Subcutaneous adipose tissue (tissue), 4 donors: ENCODE measurements around the gene IRF6. TPM values are rescaled to one million over a fixed set of nuclear protein-coding genes. Genes with fewer than 3 reads are reported as not detected.

Source experiments
- CTCF ChIP-seq: fragments of 450-650 bp; IDR thresholded peaks from one replicate; pipeline ENCODE4 v1.5.1; 2016; ENCODE audit warnings: low read depth, mild to moderate bottlenecking, control low read depth, antibody characterized with exemption, moderate library complexity
- total RNA-seq, 4 donors: library from RNA; depleted of rRNA; stranded (reverse); fragments of >200 nt; gene quantifications; one replicate each; pipeline ENCODE4 v1.1.0, GENCODE V29; 2016

The IRF6 gene
- total RNA-seq, 4 donors from 2014 or later = 0.38 to 2.0 (median 1.6) TPM

GRCh38 chr1:209758400-209758799 is 47.5 kb downstream of the IRF6 start:
- TF ChIP-seq CTCF = no peak

GRCh38 chr1:209756615-209757445 is 49.1 kb downstream of the IRF6 start:
- no peak for TF ChIP-seq CTCF

- TF ChIP-seq CTCF = no peak
These were observed 49.9 kb downstream of the IRF6 start, which contains the start of gene TRAF3IP3 for GRCh38 chr1:209755926-209756614. Gene TRAF3IP3 (plus strand): TSS chr1:209756053. CDS start chr1:209760040, 3,987 bp downstream.

GRCh38 chr1:209755256-209755655 is 50.7 kb downstream of the IRF6 start:
- no peak for TF ChIP-seq CTCF

GRCh38 chr1:209752890-209753289 is 53.1 kb downstream of the IRF6 start:
- TF ChIP-seq CTCF = no peak

GRCh38 chr1:209751627-209752231 is 54.2 kb downstream of the IRF6 start:
- no peak for TF ChIP-seq CTCF

GRCh38 chr1:209749670-209750323 is 56.1 kb downstream of the IRF6 start:
- TF ChIP-seq CTCF = no peak
